HG03103 (cell line): ENCODE data around the gene FOXN3.

Source experiments
- ATAC-seq: cut with Tn5 transposase; IDR thresholded peaks from one replicate; pipeline ENCODE4 v1.9.1; 2021; ENCODE audit warnings: low read depth; ENCODE audit not compliant: unreplicated experiment

FOXN3 gene

DNA sequence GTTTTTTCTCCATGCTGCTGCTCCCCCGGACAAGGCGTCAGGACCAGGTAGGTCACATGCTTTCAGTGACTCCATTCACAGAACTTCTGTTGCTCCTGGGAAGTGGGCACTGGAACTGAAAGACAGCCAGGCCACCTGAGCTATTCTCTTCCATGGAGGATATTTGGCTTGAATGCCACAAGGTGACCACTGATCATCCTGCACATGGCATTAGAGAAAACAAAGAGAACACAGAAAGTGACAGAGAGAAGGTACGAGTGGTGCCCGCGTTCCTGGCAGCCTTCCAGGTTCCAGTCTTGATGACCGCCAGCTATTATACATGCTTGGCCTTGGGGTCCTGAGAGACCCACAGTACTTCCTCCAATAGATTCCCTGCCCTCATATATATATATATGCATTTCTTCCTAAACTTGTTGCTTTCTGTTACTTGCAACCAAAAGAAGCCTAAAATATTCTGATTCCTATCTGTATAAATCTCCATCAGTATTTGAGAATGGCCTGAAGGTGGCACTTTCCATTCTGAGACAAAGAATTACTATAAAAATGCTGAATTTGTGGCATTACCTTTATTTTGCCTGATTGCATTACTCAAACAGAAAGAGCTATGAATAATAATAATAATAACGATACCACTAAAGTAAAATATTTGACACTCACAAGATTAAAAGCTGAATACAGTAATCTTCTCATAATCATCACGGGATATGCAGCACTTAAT is 174.9 kb downstream of the FOXN3 start:
- no peak for ATAC-seq

- ATAC-seq, result no peak
These were observed 175.8 kb downstream of the FOXN3 start for GRCh38 chr14:89241257-89241656.

DNA sequence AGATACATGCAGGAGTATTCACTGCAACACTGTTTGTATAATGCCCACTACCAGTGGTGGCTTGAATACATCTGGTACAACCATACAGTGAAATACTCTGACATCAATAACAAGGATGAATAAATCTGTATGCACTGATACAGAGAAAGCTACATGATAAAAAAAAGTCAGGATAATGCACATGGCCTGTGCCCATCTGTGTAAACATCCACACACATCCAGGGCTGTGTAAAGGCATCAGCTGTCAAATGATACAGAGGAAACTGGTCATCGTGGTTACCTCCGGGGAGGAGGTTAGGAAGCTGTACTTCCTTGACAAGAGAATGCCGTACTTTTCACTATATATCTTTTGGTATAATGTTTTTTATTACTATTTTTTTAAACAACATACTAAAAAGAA is 176.6 kb downstream of the FOXN3 start:
- no peak for ATAC-seq

DNA sequence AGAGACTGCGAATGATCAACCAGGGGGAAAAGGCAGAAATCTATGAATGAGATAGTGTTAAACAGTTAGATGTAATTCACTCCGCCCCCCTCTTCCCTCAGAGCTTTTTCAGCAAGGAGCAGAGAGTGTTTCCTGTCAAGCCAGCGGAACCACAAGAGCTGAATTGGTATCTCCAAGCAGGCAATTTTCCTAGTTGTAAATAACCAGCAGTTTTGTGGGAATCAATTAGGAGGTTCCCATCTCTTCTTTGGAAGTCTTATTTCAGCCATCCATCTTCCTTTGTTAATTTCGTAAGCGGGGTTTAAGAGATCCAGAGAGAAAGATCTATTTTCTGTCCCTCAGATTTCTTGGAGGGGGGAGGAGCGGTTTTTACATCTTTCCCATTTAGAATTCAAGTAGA is 178.0 kb downstream of the FOXN3 start:
- no peak for ATAC-seq

DNA sequence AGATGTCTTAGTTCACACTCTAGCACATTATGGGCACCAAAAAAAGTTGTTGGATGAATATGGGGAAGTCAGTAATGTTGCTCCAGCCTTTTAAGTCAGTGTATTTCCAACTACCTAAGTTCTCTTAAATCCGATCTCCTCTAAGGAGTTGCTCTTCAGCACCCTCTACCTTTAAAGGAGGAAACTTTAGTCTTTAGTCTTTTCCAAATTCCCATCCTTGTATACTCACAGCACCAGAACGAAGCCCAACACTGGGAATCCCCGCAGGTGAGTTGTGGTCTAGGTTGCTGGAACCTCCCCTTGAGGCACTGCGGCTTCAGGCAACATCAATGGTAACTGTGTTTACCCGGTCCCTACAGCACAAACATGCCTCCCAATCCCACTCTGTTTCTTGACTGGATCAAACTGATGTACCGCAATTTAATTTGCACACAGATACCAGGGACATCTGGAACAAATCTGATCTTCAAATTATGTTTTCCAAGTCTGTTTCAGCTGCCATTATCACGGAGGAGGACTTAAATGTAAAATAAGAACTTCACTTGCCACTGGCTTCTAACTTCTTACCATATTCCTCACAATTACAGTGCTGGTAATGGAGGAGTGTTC is 179.0 kb downstream of the FOXN3 start:
- no peak for ATAC-seq

- ATAC-seq, result no peak
These were observed 180.2 kb downstream of the FOXN3 start for GRCh38 chr14:89236851-89237250.

DNA sequence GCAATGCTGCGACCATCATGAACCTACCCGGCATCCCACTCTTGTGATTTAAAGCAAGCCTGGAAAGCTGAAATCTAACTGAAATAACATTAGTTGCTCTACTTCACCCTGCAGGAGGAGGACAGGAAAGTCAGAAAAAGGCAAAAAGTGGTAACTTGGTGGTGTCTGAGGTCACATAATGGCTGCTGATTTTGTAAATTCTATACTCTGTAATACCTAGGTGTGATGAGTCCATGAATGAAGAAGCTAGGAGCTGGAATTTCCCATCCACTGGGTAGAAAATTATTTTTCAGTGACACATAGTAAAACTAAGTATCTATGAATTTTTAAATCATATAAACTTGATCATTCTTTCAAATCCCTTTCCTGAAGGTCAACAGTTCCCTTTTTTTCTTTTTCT is 183.8 kb downstream of the FOXN3 start:
- no peak for ATAC-seq

- no peak for ATAC-seq
These were observed 184.6 kb downstream of the FOXN3 start for GRCh38 chr14:89232265-89233070.

DNA sequence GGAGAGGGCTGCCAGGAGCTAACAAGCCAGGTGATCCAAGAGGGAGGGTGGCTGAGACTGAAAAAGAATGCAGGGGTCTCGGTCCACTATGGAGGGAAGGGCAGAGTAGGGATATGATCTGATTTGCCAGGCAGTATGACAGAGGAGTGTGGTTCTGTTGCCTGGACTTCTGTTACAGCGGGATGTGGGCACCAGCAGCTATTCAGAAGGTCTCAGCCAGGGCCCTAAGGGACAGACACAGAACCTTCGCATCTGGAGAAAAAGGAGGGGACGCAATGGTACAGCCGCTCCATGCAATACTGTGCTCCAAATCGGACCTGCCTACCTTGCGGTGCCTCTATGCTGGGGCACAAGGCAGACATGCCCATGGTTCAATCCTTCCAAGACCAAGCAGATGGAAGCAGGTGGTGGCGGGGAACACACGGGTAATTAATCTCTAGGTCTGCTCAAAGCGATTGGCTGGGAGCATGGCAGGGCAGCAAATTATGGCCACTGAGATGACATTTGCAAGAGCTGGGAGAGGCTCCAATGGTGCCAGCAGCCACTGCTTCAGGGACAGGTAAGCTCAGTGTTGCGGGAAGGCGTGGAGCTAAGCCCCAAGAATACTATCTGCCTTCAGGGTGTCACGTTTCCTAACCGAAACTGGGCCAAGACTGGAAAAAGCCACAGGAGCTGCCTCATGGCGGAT is 185.5 kb downstream of the FOXN3 start:
- no peak for ATAC-seq

GRCh38 chr14:89228921-89229639 is 188.0 kb downstream of the FOXN3 start:
- no peak for ATAC-seq

DNA sequence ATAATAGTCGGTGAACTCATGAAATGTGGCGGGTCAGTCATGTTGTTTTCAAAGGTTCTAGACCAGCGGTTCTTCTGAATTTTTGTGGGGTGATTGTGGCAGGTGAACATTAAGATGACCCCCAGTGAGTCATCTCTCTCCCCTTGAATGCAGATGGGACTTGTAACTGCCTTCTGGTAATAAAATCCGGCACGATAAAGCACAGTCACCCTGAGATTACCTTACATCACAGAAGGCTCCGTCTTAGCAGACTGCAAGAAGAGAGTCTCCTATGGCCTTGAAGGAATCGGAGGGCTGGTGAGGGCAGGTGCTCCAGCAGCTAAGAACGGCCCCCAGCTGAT is 189.6 kb downstream of the FOXN3 start:
- ATAC-seq, result no peak

DNA sequence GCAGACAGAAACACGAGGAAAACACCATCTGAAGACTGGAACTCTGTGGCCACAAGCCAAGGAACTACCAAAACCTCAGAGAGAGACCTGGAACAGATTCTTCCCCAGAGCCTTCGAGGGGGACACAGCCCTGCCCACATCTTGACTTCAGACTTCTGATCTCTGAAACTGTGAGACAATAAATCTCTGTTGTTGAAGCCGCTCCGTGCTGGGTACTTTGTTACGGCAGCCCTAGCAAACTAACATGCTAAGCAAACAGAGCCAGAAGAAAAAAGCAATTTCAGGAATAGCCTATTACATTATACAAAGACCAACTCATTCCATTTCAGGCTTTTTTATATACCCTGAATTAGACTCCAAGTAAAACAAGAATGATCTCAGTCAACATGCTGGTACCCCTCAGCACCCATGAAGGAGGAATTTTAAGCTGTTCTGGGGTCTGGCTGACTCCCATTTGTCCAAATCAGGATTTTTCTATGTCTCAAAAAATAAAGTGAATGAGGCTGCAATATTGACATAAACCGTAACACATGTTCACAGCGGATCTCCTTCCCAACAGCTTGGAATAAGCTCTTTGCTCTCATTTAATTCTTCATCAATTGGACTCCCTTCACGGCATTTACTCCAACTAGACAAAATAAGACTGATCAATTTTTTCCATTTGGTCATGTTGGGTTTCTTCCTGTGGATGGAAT is 190.1 kb downstream of the FOXN3 start:
- ATAC-seq, result no peak

GRCh38 chr14:89225607-89226006 is 191.4 kb downstream of the FOXN3 start:
- no peak for ATAC-seq

DNA sequence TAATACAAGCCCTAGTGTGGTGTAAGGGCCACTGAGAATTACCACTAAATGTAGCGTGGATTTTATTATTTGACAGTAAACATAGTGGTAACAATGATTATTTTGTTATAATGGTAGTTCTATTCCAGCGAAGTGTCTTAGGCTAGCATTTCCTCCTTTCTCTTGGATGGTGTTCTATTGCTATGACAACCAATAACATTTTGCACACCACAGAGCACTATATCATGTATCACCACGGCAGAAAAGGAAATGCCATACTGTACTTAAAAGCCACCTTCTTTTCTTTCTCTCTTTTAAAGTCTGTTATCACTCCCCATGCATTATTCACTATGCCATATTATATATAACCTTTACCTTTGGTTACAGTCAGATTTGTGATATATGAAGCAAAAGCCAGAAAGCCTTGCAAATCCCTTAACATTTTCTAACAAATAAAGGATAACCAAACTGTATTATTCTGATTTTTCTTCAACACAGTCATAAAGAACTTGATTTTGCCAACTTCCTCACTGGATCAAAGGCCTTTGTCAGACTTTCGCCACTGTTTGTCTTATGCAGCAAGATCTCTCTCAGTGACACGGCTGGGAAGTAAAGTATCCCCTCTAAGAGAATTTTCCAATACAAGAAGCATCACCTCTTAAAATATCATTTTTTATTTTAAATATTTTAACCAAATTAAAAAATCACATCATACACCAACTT is 195.8 kb downstream of the FOXN3 start:
- no peak for ATAC-seq

DNA sequence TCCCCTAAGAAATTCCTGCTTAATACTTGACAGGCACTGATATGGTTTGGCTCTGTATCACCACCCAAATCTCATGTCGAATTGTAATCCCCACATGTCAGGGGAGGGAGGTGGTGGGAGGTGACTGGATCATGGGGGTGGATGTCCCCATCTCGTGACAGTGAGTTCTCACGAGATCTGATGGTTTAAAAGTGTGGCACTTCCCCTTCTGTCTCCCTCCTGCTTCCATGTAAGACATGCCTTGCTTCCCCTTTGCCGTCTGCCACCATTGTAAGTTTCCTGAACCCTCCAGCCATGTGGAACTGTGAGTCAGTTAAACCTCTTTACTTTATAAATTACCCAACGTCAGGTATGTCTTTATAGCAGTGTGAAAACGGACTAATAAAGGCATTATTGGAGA is 198.0 kb downstream of the FOXN3 start:
- ATAC-seq, result no peak

DNA sequence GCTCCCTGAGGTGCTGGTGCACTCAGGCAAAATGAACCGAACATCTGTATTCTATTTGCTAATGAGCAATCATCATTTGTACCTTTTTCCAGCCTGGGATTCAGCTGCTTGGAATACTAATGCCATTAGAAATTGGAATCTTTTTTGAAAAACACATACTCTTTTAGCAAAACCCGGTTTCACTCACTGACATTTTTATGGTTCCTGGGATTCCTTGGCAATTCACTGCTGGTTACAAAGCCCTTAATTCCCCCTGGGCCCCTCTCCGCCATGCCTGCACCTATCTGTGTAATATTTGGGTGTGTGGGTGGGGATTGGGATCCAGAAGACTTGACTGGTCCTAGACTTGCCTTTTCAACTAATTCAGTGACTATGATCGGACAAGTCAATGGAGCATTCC is 199.1 kb downstream of the FOXN3 start:
- ATAC-seq, result no peak

DNA sequence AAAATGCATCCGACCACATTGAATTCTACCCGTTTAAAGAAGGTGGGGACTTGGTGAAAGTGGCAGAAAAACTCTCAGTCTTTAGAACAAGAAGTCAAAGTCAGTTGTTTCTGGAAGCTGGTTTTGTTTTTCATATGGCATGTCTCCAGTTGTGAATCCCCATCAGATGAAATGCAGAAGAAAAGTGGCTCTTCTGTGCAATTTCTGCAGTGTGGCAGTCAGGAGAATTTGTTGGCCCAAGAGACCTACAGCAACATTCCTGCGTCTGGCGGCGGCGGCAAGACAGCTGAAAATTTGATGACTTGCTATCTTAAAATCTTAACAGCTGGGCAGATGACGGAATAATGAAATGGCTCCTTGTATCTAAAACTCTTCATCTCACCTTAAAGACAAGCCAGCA is 201.5 kb downstream of the FOXN3 start:
- ATAC-seq, result no peak

DNA sequence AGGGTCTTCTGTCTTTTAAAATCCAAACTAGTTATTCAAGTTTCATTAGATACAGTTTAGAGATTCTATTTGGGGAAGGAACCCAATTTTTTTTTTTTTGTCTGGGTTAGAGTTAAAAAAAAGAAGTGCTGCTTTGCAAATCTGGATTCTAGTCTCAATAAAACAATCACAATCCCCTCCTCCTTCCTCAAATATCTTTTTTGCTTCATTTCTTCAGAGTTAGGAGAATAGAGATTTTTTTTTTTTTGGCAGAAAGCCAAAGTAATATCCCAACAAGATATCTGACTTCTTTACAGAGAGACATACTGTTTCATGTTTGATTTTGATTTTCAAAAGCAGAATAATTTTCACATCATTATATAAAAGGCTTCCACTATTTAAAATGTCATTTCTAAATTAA is 201.9 kb downstream of the FOXN3 start:
- no peak for ATAC-seq

DNA sequence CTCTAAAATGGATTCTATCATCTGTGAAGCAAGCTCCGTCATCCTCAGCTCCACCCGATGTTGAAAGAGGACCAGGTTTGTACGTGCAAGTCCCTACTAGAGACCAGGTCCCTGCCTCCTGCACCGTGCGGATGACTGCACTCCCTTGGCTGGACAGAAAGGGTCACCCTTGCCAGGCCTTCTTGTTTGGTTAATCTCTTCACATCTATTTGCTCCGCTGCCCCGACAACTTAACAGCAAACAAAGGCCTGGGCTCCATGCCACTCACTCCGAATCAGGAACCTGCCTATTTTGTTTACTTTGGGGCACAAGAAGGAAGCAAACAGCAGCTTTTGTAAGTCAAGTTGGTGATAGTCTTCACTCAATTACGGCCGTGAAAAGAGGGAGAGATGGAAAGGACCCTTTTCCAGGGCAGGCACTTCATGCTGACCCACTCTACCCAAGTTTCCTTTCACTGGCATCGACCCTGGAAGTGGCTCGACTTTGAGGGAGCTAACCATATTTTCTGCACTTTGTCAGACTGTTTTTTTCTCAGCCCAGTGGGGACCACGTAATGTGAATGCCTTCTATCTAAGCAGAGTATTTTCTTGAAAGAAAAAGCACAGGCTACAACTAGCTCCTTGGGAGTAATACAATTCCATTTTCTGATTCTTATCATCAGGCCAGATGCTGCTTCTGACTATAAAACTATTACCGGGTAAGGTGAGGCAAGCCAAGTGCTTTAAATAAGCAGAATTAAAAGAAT is 202.6 kb downstream of the FOXN3 start:
- no peak for ATAC-seq
